ENCODE measurements around the gene SH3GLB2.

DNA sequence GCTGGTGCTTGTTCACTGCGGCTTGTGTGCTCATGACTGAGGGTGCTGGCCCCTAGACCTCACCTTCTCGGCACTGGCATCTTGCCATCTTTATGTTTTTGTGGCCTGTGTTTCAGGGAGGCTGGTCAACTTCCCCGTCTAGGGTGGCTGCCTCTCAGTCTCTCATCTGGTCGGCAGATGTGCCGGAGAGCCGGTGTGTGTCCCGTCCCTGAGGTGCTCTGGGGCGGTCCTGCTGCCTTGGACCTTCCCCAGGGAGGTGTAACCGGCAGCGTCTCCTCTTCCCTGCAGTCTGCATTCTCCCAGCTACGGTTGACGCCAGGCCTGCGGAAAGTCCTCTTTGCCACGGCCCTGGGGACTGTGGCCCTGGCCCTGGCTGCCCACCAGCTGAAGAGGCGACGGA is 13.9 kb upstream of the SH3GLB2 start:
- TF ChIP-seq, protein P1, sequence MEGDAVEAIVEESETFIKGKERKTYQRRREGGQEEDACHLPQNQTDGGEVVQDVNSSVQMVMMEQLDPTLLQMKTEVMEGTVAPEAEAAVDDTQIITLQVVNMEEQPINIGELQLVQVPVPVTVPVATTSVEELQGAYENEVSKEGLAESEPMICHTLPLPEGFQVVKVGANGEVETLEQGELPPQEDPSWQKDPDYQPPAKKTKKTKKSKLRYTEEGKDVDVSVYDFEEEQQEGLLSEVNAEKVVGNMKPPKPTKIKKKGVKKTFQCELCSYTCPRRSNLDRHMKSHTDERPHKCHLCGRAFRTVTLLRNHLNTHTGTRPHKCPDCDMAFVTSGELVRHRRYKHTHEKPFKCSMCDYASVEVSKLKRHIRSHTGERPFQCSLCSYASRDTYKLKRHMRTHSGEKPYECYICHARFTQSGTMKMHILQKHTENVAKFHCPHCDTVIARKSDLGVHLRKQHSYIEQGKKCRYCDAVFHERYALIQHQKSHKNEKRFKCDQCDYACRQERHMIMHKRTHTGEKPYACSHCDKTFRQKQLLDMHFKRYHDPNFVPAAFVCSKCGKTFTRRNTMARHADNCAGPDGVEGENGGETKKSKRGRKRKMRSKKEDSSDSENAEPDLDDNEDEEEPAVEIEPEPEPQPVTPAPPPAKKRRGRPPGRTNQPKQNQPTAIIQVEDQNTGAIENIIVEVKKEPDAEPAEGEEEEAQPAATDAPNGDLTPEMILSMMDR (conservative IDR thresholded peaks at IDR 0.05; ENCODE audit: low read depth, low read length) = no peak
- no peak for TF ChIP-seq EZH2 (IDR thresholded peaks at IDR 0.05; ENCODE audit: low read length, unreplicated experiment)
- TF ChIP-seq EZH2phosphoT487 (IDR thresholded peaks at IDR 0.05; ENCODE audit: borderline replicate concordance, low read length) = no peak
